Measurements from ENCODE around the gene NDUFS2.
"Not testable (repeated sequence)": the region's sequence is repeated elsewhere in the genome, so short reads cannot be mapped to it uniquely, and the experiment has no call there.

The NDUFS2 gene

DNA sequence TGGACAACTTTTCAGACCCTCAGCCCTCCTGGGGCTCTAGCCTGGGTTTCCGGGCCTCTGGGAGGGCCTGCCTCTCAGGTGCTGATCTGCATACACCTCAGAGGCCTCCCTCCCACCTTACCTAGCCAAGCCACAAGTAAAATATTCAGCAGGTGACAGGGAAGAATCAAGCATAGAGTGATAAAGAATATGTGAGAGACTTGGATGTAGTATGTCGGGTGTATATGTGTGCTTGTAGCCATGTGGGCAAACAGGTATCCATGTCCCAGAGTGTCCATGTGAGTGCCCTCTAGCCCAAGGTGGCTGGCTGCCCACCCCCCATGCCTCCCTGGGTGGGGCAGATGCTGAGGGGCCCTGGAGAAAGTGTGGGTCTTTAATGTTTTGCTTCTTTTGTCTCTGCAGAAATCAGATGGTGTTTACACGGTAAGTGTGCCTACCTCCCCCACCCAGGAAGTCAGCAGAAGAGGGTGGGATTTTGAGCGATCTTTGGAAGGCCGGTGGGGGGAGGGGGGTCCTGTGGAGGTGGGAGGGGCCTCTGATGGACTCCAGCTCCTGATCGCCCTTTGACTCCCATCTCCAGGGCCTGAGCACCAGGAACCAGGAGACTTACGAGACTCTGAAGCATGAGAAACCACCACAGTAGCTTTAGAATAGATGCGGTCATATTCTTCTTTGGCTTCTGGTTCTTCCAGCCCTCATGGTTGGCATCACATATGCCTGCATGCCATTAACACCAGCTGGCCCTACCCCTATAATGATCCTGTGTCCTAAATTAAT is 16.3 kb downstream of the NDUFS2 start:
- Histone ChIP-seq H3K36me3 (ENCODE audit: control insufficient read depth, insufficient read depth, low read length) (peaks cover 9% of the 10 kb centered on the region), H3K27me3 (replicated peaks; ENCODE audit: control insufficient read depth, insufficient read depth, low read length) (no peaks in the 10 kb centered on the region), H3K4me3 (replicated peaks; ENCODE audit: low read depth, low read length) (no peak overlapping the region)
- no peak for TF ChIP-seq CTCF (IDR thresholded peaks at IDR 0.05; ENCODE audit: insufficient read depth, low read length, poor library complexity, severe bottlenecking)
- DNase-seq (ENCODE audit: extremely low read depth, insufficient read length) = no peak

DNA sequence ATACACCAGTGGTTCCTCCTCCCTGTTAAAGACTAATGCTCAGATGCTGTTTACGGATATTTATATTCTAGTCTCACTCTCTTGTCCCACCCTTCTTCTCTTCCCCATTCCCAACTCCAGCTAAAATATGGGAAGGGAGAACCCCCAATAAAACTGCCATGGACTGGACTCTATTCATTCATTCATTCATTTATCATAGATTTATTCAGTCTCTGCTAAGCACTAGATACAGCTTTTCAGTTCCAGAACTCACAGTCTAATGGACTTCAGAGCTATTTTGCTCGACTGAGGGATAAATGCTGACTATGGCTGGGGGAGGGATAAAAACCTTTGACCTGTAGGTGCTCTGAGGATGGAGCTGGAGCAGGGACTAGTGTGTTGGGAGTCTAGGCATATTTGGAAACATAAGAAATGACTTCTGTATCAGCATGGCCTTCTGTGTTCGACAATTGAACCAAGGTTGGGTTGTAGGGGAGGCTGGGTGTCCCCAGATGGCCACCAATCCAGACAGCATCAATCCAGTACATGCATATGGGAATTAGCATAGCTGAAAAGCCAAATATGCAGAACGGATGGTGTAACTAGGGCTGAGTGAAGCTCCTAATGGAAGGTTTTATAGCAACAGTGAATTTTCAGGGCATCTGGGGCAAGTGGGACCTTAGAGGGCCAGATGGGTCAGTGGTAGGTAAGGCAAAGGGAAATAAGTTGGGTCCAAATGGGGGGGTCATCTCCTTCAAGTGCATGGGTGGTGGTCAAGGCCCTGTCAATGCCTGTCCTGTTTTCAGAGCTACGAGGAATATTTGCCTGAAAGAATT is 17.1 kb downstream of the NDUFS2 start:
- TF ChIP-seq CTCF (IDR thresholded peaks at IDR 0.05; ENCODE audit: insufficient read depth, low read length, poor library complexity, severe bottlenecking) = no peak
- Histone ChIP-seq H3K36me3 (ENCODE audit: control insufficient read depth, insufficient read depth, low read length) (peaks cover 5% of the 10 kb centered on the region), H3K27me3 (replicated peaks; ENCODE audit: control insufficient read depth, insufficient read depth, low read length) (no peaks in the 10 kb centered on the region), H3K4me3 (replicated peaks; ENCODE audit: low read depth, low read length) (no peak overlapping the region)
- DNase-seq (ENCODE audit: extremely low read depth, insufficient read length) = no peak

DNA sequence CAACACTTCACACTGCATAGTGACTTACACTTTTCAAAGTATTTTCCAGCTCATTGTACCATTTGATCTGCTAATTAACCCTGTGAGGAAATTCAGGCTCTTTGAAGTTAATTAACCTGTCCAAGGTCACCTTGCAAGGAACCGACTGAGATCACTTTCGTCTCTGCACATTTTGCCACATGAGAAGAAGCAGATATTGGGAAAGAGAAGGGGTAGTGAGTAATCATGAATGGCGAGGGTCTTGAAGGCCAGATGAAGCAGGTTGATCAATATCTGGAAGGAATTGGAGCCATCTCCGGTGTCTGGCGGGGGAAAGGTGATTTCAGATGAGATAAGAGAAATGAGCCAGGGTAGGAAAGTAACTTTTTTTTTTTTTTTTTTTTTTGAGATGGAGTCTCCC is 17.8 kb downstream of the NDUFS2 start:
- Histone ChIP-seq H3K4me3 (replicated peaks; ENCODE audit: low read depth, low read length) (no peak overlapping the region), H3K36me3 (ENCODE audit: control insufficient read depth, insufficient read depth, low read length) (peaks cover 4% of the 10 kb centered on the region), H3K27me3 (replicated peaks; ENCODE audit: control insufficient read depth, insufficient read depth, low read length) (no peaks in the 10 kb centered on the region)
- no peak for TF ChIP-seq CTCF (IDR thresholded peaks at IDR 0.05; ENCODE audit: insufficient read depth, low read length, poor library complexity, severe bottlenecking)
- DNase-seq (ENCODE audit: extremely low read depth, insufficient read length) = no peak

GRCh38 chr1:161222175-161223019 is 20.2 kb downstream of the NDUFS2 start:
- Histone ChIP-seq H3K27me3 (replicated peaks; ENCODE audit: control insufficient read depth, insufficient read depth, low read length) (no peaks in the 10 kb centered on the region), H3K4me3 (replicated peaks; ENCODE audit: low read depth, low read length) (no peak overlapping the region), H3K36me3 (ENCODE audit: control insufficient read depth, insufficient read depth, low read length) (no peaks in the 10 kb centered on the region)
- no peak for DNase-seq (ENCODE audit: extremely low read depth, insufficient read length)
- TF ChIP-seq CTCF (IDR thresholded peaks at IDR 0.05; ENCODE audit: insufficient read depth, low read length, poor library complexity, severe bottlenecking) = no peak

- Histone ChIP-seq H3K27me3 (replicated peaks; ENCODE audit: control insufficient read depth, insufficient read depth, low read length) (no peaks in the 10 kb centered on the region), H3K4me3 (replicated peaks; ENCODE audit: low read depth, low read length) (no peak overlapping the region), H3K36me3 (ENCODE audit: control insufficient read depth, insufficient read depth, low read length) (peaks cover 4% of the 10 kb centered on the region)
- no peak for TF ChIP-seq CTCF (IDR thresholded peaks at IDR 0.05; ENCODE audit: insufficient read depth, low read length, poor library complexity, severe bottlenecking)
- no peak for DNase-seq (ENCODE audit: extremely low read depth, insufficient read length)
Observed at GRCh38 chr1:161223805-161224694, 21.9 kb downstream of the NDUFS2 start.

DNA sequence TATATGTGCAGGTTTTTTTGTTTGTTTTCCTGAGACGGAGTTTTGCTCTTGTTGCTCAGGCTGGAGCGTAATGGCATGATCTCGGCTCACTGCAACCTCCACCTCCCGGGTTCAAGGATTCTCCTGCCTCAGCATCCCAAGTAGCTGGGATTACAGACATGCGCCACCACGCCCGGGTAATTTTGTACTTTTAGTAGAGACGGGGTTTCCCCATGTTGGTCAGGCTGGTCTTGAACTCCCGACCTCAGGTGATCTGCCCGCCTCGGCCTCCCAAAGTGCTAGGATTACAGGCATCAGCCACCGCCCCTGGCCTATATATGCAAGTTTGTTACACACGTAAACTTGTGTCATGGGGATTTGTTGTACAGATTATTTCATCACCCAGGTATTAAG is 22.5 kb downstream of the NDUFS2 start:
- H3K36me3 ChIP-seq (ENCODE audit: control insufficient read depth, insufficient read depth, low read length); H3K4me3 ChIP-seq (replicated peaks; ENCODE audit: low read depth, low read length); H3K27me3 ChIP-seq (replicated peaks; ENCODE audit: control insufficient read depth, insufficient read depth, low read length); DNase-seq (ENCODE audit: extremely low read depth, insufficient read length): not testable (repeated sequence)

All from GM06990 (cell line).